HL-60 (cell line): Measurements from ENCODE around the gene PCYOX1L.

Experiments
- DNase-seq, 2 experiments: peaks; one replicate each; pipeline ENCODE4 v3.0.0-alpha.2; 2010 to 2020; ENCODE audit warnings: low read depth in 1 of 2, low spot score in 1 of 2
- H3K27ac ChIP-seq: fragments of 250-450 bp; sonication (Bioruptor Pico); replicated peaks from 2 replicates; pipeline ENCODE4 v1.5.1; 2020; ENCODE audit warnings: mild to moderate bottlenecking, moderate library complexity
- H3K27me3 ChIP-seq: fragments of 250-450 bp; sonication (Bioruptor Pico); 2 replicates; pipeline ENCODE4 v1.5.1; 2021; ENCODE audit warnings: mild to moderate bottlenecking, moderate library complexity; ENCODE audit not compliant: insufficient read depth, poor library complexity, severe bottlenecking
- H3K4me3 ChIP-seq: replicated peaks from 2 replicates; pipeline ENCODE4 v1.5.1; 2011; ENCODE audit warnings: mild to moderate bottlenecking, control low read depth, low read length; ENCODE audit not compliant: insufficient read depth
- CTCF ChIP-seq: IDR thresholded peaks from one replicate; pipeline ENCODE4 v1.5.1; 2011; ENCODE audit warnings: low read length, control low read depth, inconsistent platforms; ENCODE audit not compliant: insufficient read depth
- GABPA ChIP-seq: IDR thresholded peaks from 2 replicates; pipeline ENCODE4 v1.6.1; 2012; ENCODE audit warnings: low read depth
- POLR2AphosphoS5 ChIP-seq: IDR thresholded peaks from 2 replicates; pipeline ENCODE4 v1.6.1; 2012; ENCODE audit warnings: low read depth
- SPI1 ChIP-seq: IDR thresholded peaks from 2 replicates; pipeline ENCODE4 v1.6.1; 2012; ENCODE audit warnings: low read depth, mild to moderate bottlenecking, borderline replicate concordance
- TF ChIP-seq, protein P1 (sequence below): IDR thresholded peaks from 2 replicates; pipeline ENCODE4 v1.6.1; 2012; ENCODE audit warnings: low read depth; ENCODE audit not compliant: insufficient replicate concordance

The PCYOX1L gene

GRCh38 chr5:149341876-149342275 is 16.0 kb upstream of the PCYOX1L start:
- no peak for DNase-seq
- Histone ChIP-seq H3K4me3 (no peak overlapping the region), H3K27me3 (no peaks in the 10 kb centered on the region), H3K27ac (no peak overlapping the region)
- TF ChIP-seq GABPA, result no peak
- TF ChIP-seq CTCF, result no peak
- TF ChIP-seq POLR2AphosphoS5, result no peak
- no peak for TF ChIP-seq SPI1
- TF ChIP-seq, protein P1, sequence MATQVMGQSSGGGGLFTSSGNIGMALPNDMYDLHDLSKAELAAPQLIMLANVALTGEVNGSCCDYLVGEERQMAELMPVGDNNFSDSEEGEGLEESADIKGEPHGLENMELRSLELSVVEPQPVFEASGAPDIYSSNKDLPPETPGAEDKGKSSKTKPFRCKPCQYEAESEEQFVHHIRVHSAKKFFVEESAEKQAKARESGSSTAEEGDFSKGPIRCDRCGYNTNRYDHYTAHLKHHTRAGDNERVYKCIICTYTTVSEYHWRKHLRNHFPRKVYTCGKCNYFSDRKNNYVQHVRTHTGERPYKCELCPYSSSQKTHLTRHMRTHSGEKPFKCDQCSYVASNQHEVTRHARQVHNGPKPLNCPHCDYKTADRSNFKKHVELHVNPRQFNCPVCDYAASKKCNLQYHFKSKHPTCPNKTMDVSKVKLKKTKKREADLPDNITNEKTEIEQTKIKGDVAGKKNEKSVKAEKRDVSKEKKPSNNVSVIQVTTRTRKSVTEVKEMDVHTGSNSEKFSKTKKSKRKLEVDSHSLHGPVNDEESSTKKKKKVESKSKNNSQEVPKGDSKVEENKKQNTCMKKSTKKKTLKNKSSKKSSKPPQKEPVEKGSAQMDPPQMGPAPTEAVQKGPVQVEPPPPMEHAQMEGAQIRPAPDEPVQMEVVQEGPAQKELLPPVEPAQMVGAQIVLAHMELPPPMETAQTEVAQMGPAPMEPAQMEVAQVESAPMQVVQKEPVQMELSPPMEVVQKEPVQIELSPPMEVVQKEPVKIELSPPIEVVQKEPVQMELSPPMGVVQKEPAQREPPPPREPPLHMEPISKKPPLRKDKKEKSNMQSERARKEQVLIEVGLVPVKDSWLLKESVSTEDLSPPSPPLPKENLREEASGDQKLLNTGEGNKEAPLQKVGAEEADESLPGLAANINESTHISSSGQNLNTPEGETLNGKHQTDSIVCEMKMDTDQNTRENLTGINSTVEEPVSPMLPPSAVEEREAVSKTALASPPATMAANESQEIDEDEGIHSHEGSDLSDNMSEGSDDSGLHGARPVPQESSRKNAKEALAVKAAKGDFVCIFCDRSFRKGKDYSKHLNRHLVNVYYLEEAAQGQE, result no peak

DNA sequence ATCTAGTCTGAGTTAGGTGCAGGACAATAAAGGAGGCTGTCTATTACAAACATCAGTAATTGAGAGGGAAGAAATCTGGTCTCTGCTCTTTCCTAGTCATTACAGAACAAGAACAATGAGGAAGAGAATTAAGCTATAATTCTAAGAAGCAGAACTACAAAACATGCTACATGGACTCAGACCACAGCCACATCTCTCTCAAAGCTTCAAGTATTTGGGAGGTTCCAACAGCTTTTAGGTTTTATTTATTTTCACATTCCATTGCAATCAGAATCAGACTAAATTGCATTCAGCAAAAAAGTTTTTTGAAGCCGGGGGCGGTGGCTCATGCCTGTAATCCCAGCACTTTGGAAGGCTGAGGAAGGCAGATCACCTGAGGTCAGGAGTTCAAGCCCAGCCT is 13.7 kb upstream of the PCYOX1L start:
- no peak for DNase-seq
- TF ChIP-seq CTCF, result no peak
- TF ChIP-seq SPI1, result peak; percentile 6; the same call in 1 of the 2 replicates
- no peak overlapping the region for H3K4me3 ChIP-seq
- no peak overlapping the region for H3K27ac ChIP-seq
- no peaks in the 10 kb centered on the region for H3K27me3 ChIP-seq

DNA sequence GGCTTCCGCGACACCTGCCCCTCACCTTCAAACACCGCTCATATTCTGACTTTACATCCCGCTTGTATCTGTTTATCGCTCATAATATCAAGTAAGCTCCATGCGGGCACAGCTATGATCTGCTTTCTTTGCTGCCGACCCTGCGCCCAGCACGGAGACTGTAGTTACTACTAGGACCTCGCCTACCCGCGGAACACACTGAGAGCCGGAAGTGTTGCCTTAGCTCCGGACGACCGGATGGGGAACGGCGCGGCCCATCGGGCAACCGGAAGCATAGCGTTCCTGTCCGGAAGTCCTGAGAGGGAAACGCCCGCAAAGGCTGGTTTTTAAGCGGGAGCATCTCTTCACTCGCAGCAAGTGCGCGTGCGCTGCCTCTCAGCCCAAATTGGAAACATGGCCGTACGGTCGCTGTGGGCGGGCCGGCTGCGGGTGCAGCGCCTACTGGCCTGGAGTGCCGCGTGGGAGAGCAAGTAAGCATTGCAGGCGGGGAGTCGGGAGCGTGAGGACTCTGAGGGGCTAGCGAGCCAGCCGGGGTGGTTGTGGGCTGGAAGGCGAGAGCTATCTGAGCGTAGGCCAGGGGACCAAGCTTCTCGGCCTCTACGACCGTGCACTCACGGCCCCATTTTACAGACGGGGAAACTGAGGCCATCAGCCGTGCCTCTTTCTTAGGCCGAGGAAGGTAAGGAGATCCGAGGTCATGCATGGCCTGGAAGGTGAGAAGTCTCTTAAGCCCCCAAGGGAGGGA is 12.5 kb upstream of the PCYOX1L start, which contains the start of gene GRPEL2:
Gene GRPEL2 (plus strand): TSS at position 353 of the 745 bp plus-strand sequence. CDS start 41 bp downstream, at position 394.
- peak within 1 kb of the TSS; percentile 91 for H3K27ac ChIP-seq
- peak; percentile 98 for DNase-seq
- no peaks in the 10 kb centered on the region for H3K27me3 ChIP-seq
- H3K4me3 ChIP-seq, result peak within 1 kb of the TSS; percentile 97
- peak; percentile 31; the same call in 1 of the 2 replicates for TF ChIP-seq SPI1
- TF ChIP-seq, protein P1, result peak; percentile 67
- TF ChIP-seq GABPA, result peak; percentile 98
- no peak for TF ChIP-seq CTCF
- TF ChIP-seq POLR2AphosphoS5, result peak; percentile 93

DNA sequence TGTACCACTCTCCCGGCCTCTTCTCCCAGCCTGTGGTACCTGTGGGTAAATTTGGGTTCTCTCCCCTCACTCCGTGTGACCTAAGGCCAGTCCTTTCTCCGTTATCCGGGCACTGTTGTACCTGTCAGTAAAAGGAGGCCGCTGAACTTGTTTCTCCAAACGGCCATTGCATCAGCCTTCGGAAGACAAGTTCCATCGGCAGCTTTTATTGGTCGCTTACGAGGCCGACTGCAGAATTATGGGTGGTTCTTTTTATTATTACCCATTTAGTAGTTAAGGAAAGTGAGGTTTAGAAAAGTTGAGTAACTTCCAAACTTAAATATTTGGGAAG is 12.0 kb upstream of the PCYOX1L start:
- Histone ChIP-seq H3K27me3 (no peaks in the 10 kb centered on the region), H3K27ac (peak overlapping the region; percentile 91), H3K4me3 (peak overlapping the region; percentile 97)
- TF ChIP-seq, protein P1, result no peak
- TF ChIP-seq GABPA (no peak), CTCF (no peak), POLR2AphosphoS5 (no peak), SPI1 (no peak)
- DNase-seq, result peak in 1 of 2 experiments; percentile 38
